Measurements from ENCODE around the gene MCEMP1.

DNA sequence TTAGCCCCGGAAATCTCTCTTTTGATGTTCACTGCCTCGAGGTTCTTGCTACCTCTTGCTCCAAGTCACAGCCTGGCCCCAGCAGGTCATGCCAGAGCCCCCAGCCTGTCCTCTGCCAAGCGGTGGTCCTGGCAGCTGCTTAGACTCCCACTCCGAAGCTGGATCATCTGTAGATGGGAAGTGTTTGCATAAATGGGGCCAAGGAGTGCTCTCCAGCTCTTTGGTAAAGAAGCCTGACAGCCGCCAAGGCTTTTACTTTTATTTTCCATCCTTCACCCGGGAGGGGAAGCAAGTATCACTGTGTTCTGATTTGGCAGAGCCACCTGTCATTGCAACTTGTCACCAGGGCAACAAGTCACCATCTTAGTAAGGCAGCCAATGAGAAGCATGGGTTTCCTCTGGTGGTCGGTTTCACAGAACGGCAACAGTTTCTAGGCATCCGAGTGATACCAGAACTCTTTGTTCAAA, 18.6 kb upstream of the MCEMP1 start:
- TF ChIP-seq EP300 (IDR thresholded peaks at IDR 0.05; ENCODE audit: borderline replicate concordance) (no peak), TAF1 (IDR thresholded peaks at IDR 0.05; ENCODE audit: low read depth) (no peak), YY1 (IDR thresholded peaks at IDR 0.05; ENCODE audit: low read depth) (no peak), CEBPB (IDR thresholded peaks at IDR 0.05) (no peak), EGR1 (IDR thresholded peaks at IDR 0.05) (no peak), ZBTB7A (IDR thresholded peaks at IDR 0.05; ENCODE audit: low read depth) (no peak), RAD21 (IDR thresholded peaks at IDR 0.05; ENCODE audit: low read depth) (no peak), NFIC (IDR thresholded peaks at IDR 0.05) (no peak), TEAD4 (IDR thresholded peaks at IDR 0.05) (no peak), FOXM1 (IDR thresholded peaks at IDR 0.05; ENCODE audit: borderline replicate concordance, low read depth) (no peak)
- TF ChIP-seq, protein P1, sequence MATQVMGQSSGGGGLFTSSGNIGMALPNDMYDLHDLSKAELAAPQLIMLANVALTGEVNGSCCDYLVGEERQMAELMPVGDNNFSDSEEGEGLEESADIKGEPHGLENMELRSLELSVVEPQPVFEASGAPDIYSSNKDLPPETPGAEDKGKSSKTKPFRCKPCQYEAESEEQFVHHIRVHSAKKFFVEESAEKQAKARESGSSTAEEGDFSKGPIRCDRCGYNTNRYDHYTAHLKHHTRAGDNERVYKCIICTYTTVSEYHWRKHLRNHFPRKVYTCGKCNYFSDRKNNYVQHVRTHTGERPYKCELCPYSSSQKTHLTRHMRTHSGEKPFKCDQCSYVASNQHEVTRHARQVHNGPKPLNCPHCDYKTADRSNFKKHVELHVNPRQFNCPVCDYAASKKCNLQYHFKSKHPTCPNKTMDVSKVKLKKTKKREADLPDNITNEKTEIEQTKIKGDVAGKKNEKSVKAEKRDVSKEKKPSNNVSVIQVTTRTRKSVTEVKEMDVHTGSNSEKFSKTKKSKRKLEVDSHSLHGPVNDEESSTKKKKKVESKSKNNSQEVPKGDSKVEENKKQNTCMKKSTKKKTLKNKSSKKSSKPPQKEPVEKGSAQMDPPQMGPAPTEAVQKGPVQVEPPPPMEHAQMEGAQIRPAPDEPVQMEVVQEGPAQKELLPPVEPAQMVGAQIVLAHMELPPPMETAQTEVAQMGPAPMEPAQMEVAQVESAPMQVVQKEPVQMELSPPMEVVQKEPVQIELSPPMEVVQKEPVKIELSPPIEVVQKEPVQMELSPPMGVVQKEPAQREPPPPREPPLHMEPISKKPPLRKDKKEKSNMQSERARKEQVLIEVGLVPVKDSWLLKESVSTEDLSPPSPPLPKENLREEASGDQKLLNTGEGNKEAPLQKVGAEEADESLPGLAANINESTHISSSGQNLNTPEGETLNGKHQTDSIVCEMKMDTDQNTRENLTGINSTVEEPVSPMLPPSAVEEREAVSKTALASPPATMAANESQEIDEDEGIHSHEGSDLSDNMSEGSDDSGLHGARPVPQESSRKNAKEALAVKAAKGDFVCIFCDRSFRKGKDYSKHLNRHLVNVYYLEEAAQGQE (IDR thresholded peaks at IDR 0.05; ENCODE audit: low read depth) = no peak
- TF ChIP-seq, protein P2, sequence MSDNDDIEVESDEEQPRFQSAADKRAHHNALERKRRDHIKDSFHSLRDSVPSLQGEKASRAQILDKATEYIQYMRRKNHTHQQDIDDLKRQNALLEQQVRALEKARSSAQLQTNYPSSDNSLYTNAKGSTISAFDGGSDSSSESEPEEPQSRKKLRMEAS (IDR thresholded peaks at IDR 0.05) = no peak
